SK-N-DZ (cell line): ENCODE results near the gene ERBIN.
A peak's percentile ranks its signal among the peaks of the same experiment; 100 is the strongest.
"Not testable (repeated sequence)": the region's sequence is repeated elsewhere in the genome, so short reads cannot be mapped to it uniquely, and the experiment has no call there.

Experiments
- DNase-seq: peaks from one replicate; pipeline ENCODE4 v3.0.0-alpha.2; 2015; ENCODE audit warnings: low spot score

Gene ERBIN

DNA sequence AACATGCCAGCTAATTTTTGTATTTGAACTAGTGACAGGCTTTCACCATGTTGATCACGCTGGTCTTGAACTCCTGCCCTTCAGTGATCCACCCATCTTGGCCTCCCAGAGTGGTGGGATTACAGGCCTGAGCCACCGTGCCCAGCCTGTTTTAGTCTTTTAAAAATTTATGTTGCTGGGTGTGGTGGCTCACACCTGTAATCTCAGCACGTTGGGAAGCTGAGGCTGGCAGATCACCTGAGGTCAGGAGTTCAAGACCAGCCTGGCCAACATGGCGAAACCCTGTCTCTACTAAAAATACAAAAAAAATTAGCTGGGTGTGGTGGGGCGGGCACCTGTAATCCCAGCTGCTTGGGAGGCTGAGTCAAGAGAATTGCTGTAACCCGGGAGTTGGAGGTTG lies 10.7 kb upstream of the ERBIN start:
- not testable (repeated sequence) for DNase-seq

DNA sequence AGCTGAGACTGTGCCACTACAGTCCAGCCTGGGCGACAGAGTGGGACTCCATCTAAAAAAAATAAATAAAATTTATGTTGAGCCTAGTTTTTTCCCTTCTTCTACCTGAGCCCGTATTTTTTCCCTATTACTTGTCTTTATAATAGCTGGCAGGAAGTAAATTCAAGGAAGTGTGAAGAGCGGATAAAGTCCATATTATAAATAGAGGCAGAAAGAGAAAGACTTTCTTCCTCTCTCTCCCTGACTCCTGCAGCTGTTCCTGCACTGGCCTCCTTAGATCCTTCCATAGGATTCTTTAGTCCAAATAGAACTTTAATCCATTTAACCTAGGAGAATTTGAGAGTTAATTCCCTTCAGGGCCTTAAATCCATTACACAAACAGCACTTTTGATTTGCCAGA lies 10.3 kb upstream of the ERBIN start:
- no peak for DNase-seq

DNA sequence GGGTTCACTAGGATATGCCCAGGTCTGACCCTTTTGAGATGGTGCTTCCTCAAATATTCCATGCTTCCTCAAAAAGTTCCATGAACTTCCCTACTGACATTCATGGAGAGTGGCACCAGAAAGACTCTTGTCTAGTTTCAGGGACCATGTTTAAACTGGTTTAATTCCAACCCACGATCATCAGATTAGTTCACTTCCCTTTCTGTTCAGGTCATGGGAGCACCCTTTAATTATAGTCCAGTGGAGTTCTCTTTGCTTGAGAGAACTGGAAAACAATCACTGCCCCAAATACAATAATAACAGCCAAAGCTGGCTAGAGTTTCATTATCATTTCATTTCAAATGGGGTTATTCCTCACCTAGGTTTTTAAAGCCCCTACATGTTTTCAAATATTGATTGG lies 9.7 kb upstream of the ERBIN start:
- DNase-seq = no peak

DNA sequence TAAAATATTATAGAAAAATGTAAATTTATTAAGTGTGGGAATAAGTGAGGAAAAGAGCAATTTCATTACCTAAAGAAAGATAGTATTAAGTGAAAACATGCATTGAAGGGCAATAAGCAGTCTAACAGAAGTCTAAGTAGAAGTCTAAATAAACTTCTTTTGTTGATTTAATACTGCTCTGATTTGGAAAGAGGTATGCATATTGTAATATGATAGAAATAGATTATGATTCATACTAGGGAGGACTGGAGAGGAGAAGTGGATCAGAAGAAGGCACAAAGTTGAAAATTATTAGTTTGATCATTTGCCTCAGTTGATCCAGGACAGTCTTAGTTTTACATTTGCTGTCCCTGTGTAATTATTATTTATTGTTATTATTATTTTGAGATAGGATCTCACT lies 6.6 kb upstream of the ERBIN start:
- no peak for DNase-seq

DNA sequence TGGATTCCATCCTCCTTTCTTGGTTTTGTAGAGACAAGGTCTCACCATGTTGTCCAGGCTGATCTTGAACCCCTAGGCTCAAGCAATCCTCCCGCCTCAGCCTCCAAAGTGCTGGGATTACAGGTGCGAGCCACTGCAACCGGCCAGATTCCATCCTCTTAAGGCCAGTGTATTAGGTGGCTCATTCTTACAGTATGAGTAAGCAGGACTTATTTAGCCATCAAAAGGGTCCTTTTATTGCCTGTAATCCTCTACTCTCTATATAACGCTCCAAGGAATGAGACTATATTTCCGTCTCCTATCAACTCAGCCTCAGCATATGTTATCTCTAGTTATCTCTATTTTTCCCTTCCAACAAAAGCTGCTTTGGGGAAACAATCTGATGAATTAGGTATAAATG lies 3.0 kb upstream of the ERBIN start:
- DNase-seq = no peak

DNA sequence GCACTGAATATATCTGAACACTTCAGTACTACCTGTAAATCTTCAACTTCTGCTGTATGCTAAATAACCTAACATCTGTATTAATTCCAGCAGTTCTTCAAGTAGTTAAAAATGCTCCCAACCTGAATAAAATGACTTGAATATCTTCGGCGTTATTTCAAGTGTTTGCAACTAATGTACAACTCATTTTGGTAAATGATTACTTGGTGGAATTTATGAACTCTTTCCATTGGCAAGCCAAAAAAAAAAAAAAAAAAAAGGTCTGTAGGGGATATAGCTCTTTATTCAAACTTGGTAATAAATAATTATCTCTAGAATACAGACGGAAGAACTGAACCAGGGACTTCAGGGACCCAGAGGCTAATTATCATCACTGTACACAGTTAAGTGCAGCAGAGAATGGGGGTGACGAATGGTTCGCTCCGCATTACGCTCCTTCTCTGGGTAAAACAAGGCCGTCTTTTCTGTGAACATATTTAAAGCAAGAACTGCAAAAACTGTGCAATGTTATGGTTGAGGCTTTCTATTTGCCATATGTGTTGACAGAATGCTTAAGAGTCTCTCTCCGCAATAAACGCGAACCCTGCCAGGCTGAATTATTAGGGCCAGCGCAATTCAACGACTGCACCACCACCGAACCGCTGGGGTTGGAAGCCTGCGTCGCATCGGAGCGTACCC lies 1.9 kb upstream of the ERBIN start:
- no peak for DNase-seq

DNA sequence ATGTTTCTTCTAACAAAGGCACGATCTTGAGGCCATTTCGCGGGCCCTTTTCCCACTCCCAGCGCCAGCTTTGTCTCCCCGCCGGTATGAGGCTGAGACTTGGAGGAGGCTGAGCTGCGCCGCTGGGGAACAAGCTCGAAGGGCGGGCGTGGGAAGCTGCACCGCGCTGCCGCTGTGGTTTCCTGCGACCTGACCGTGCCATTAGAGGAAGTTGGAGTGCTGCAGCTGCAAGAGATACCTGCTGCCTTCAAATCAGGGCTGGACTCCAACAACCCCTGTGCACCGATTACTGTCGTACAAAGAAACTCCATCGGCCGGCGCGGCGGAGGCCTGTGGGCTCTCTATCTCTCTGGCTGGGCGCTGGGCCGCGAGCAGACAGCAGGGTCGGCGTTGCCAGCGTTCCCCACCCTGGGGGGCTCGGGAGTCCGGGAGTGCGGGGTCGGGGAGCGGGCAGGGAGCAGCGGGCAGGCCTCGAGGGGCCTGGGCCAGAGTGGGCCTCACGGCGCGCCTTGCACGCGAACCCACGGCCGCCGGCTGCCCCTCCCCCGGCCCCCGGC lies 1.3 kb upstream of the ERBIN start:
- peak; percentile 74 for DNase-seq

DNA sequence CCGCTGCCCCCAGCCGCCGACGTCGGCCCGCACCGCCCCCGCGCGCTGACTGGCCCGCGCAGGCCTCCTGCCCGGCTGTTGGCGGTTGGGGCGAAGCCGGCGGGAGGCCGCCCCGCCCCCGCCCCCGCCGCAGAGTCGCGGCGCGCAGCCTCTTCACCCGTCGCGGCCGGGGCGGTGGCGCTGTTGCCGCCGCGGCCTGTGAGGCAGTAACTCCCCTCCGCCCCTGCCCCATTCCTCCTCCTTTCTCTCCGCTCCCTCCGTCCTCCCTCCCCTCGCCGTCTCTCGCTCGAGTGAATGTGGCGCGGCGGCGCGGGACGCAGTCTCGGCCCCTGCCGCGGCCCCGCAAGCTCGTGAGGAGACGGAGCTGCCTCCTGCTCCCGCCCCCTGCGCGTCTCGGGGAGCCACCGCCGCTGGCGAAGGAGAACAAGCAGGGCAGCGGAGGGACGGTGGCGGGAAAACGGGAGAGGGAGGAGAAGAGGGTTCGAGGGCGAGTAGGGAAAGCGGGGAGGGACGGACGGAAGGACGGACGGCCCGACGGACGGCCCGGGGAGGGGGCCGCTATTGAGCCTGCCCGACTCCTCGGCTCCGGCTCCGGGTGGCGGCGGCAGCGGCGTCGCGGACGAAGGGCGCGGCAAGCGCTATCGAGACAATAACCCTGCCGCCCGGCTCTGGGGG lies 637 bp upstream of the ERBIN start:
- peak; percentile 90 for DNase-seq

DNA sequence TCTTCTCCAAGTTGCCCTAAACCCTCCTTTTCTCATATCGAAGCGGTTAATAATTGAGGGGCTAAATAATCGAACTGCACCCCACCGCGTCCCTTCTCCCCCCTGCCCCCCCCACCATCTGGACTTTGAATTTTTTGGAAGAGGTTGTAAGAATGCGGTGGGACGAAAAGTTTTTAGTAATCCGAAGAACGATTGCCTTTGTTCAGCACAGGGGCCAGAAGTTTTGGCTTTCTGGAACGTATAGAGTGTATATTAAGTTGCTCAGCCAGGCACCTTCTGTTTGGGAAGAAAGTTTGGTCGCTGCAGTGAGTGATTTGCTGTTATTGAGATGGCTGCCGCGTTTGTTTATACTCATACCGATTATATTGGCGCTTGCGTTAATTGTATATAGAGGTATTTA lies 518 bp downstream of the ERBIN start:
- no peak for DNase-seq

DNA sequence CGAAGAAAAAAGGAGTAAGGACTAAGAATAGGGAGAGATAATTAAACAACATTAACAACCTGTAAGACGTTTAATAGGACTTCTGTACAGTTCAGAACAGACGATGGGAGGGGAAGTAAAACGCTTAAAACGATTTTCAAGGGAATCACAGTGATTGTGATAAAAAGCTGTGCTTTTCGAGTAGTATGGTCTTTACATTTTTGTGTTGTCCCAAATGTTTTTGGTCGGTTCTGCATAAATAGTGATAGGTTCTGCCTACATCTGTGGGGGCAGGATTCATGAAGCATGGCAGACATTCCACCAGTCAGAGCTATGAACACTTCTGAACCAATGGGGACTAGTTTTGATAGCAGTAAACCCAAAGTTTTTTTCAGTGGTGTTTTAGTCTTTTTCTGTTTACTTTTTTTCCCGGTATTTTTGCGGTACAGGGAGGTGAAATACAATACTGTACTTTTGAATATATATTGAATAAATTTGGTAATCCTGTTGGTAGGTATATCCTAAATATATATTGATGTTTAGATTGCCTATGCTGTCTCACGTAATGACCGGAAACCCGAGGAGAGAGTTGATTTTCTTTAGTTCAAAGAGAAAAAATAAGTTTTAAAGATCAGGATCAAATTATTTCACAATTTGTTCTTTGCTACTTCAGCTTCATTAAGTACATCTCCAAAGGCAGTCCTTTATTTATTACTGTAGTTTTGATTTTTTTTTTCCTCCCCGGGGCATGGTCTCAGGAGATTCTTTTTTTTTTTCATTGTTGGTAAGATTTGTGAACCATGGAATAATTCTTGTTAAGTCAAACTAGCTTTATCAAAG lies 1.3 kb downstream of the ERBIN start:
- peak; percentile 7 for DNase-seq

DNA sequence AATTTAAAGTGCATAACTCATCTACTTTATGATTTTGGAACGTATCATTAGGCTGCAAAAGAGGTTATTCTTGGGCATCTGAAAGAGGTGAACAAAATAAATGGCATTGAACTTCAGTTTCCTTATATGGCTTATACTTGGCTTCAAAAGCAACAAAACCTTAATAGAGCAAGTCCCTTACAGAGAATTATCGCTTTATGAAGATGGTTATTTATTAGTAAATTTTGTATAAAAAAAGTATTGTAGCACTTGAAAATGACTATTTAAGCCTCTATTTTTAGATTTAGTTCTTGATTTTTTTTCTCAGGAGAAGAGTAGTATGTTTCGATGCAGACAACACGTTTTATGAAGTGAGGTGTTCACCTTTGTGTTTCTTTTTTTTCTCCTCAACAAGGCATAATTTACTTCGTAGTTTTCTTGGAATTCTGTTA lies 2.0 kb downstream of the ERBIN start:
- no peak for DNase-seq

DNA sequence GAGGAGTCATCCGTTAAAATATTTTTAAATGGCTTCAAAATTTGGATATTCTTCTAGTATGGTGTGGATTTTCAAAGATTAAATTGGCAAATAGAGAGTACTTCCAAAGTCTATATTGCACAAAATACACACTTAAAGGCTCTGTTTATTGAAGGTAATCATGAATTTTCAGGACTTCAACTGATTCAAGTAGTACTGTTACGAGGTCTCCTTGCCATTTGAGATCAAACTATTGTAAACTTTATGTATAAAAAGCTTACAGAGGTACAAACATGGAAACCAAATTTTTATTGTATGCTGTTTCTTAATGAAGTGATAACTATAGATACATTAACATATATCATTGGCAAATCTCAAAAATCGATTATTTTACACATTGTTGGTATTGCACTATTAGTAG lies 2.5 kb downstream of the ERBIN start:
- DNase-seq = no peak

DNA sequence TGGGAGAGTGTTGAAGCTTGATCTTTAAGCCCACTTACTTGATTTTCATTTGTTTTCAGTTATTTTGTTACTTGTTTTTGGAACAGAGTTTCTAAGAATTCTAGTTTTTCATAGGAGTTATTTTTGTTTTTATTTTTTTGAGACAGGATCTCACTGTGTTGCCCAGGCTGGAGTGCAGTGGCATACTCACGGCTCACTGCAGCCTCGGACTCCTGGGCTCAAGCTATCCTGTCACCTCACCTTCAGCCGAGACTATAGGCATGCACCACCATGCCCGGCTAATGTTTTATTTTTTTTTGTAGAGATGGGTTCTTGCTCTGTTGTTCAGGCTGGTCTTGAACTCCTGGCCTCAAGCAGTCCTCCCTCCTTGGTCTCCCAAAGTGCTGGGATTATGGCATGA lies 6.3 kb downstream of the ERBIN start:
- DNase-seq = no peak

DNA sequence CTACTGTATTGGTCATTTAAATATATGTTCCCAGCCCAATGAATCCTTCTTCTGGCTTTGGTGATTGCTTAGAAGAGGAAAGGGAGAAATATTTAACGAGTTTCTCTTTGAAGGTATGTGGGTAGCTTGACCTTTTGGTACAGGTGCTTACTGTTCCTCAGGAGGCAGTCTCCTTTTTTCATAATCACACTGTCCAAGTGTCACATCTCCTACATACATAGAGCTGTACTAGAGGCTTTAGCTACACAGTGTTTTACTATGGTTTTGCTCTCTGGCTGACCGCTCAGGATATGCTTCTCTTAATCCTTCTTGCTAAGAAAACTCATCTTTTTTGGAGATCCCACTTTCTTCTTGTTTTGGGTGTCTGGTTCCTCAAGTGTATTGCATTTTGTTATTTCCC lies 6.9 kb downstream of the ERBIN start:
- DNase-seq = no peak

DNA sequence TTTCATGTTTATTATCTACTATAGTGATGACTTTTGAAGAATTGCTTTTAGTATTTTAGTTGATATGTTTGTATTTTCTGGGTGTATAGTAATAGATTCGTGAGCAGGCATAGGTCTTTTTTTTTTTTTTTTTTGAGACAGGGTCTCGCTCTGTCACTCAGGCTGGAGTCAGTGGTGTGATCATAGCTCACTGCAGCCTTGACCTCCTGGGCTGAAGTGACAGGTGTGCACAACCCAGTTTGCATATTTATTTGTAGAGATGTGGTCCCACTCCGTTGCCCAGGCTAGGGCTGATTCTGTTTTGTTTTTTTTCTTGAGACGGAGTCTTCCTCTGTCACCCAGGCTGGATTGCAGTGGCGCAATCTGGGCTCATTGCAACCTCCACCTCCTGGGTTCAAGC lies 11.9 kb downstream of the ERBIN start:
- DNase-seq = no peak

DNA sequence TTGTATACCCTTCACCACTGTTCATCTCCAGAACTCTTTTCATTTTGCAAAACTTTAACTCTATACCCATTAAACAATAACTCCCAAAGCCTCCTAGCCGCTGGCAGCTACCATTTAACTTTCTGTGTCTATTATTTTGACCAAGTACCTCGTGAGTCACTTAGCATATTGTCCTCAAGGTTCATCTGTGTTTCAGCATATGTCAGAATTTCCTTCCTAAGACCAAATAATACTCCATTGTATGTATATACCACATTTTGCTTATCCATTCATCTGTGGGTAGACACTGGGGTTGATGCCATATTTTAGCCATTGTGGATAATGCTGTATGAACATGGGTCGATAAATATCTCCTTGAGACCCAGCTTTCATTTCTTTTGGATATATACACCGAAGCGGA lies 17.4 kb downstream of the ERBIN start:
- DNase-seq = no peak

DNA sequence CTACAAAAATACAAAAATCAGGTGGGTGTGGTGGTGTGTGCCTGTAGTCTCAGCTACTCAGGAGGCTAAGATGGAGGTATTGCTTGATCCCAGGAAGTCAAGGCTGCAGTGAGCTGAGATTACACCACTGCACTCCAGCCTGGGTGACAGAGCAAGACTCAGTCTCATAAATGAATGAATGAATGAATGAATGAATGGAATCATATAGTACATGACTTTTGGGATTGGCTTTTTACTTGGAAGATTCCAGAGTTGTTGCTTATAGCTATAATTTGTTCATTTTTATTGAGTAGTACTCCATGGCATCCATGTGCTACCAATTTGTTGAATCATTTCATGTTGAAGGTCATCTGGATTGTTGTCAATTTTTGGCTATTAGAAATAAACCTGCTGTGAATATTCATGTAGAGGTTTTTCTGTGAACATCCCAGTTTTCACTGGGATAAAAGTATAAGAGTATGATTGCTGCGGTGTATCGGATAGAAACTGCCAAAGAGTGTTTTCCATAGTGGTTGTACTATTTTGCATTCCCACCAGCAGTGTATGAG lies 19.9 kb downstream of the ERBIN start:
- no peak for DNase-seq

DNA sequence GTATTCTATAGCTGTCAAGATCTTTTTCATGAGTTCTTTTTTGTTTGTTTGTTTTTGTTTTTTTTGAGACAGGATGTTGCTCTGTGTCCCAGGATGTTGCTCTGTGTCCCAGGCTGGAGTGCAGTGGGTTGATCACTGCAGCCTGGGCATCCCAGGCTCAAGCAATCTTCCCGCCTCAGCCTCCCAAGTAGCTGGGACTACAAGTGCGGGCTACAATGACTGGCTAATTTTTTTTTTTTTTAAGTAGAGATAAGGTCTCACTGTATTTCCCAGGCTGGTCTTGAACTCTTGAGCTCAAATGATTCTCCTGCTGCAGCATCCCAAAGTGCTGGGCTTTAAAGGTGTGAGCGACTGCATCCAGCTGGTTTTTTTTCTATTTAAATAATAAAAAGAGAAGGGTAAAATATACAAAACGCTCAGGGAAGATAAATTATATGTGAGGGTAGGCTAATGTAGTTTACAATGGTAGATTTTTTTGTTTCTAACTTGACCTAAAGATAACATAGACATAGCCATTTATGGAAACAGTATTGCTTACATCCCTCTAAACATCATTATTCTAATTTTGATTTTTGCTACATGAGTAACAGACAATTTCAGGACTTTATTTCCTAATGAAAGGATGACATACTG lies 21.9 kb downstream of the ERBIN start:
- no peak for DNase-seq

DNA sequence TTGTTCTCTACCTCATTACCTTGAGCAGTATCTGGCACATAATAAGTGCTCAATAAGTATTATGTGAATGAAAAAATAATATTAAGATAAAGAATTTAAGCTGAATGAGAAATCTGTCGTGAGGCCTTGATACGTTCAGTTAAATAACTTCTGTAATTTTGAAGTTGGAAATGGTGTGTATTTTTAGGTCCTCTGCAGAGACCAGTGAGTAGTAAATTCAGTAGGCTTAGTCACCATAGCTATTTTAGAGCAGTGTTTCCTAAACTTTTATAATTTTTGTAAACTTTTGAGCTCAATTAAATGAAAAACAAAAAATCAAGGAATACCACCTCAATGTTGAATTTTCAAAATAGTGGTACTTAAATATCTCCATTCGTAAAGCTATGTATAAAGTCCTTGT lies 25.0 kb downstream of the ERBIN start:
- DNase-seq = no peak

DNA sequence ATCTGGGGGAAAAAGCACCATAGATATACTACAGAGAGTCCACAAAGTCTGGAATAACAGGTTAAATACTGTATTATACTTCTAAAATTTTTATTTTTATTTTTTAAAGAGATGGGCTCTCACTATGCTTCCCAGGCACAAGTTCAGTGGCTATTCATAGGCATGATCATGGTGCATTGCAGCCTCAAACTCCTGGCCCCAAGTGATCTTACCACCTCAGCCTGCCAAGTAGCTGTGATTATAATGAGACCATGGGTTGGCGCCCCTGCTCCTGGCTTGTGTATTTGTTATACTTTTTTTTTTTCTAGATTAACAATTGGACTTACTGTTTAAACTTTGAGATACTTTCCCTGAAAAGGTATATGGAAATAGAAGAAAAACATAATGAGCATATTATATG lies 25.9 kb downstream of the ERBIN start:
- no peak for DNase-seq

DNA sequence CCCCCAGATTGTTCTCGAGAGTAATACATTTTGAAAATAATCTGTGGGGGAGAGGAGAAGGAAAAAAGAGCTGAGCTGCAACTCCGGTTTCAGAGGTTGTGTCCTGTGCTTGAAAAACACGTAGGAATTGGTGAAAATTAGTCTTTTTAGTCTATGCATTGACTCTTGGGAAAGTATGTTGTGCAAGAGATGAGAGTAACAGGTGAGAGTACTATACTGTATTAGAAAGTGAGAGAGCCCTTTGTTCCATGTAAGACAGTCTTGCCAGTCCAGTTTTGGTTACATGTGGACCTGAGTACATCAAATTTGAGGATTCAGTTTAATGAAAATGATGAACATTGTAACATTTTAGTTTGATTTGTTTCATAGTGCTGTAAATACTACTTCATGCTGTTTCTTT lies 27.8 kb downstream of the ERBIN start:
- no peak for DNase-seq

DNA sequence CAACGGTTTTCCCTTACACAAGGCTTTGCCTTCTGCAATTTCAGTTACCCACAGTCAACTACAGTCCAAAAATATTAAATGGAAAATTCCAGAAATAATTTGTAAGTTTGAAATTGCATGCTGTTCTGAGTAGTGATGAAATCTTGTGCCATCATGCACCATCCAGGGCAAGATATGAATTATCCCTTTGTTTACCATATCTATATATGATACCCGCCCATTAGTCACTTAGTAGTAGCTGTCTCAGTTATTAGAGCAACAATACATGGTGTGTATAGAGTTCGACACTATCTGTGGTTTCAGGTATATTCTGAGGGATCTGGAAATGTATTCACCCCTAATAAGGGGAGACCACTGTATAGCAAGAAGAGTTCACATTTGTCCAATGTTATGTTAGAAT lies 29.4 kb downstream of the ERBIN start:
- no peak for DNase-seq
